ENCODE measurements around the gene PAK5. TPM values are rescaled to one million over a fixed set of nuclear protein-coding genes. Genes with fewer than 3 reads are reported as not detected.

The PAK5 gene
- total and polyA plus RNA-seq, 2 experiments from 2014 or later: 0.06 to 0.72 TPM

DNA sequence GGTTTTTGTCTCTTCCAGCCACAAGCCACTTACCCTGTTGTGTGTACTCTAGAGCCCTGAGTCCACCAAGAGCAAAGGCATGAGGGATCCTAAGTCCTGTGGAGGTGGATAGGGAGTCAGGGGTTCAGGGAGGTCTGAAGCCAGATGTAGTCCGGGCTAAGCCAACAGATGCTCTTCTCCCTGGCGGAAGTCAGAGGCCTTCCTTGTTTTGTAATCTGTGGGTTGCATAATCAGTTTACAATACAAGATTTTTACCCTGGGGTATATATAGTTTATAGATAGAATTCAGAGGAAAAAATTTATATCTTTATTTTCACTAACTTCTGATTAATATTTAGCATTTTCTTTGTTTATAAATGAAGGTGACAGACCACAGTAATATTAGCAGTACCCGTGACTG is 315.2 kb downstream of the PAK5 start:
- Histone ChIP-seq H3K27me3 (peaks cover 30% of the 10 kb centered on the region), H3K4me3 (no peak overlapping the region), H3K27ac (no peak overlapping the region), H3K4me1 (ENCODE audit: low read depth) (no peaks in the 10 kb centered on the region), H3K36me3 (no peaks in the 10 kb centered on the region), H3K9me3 (ENCODE audit: low read depth) (no peaks in the 10 kb centered on the region)
- TF ChIP-seq, protein P1, sequence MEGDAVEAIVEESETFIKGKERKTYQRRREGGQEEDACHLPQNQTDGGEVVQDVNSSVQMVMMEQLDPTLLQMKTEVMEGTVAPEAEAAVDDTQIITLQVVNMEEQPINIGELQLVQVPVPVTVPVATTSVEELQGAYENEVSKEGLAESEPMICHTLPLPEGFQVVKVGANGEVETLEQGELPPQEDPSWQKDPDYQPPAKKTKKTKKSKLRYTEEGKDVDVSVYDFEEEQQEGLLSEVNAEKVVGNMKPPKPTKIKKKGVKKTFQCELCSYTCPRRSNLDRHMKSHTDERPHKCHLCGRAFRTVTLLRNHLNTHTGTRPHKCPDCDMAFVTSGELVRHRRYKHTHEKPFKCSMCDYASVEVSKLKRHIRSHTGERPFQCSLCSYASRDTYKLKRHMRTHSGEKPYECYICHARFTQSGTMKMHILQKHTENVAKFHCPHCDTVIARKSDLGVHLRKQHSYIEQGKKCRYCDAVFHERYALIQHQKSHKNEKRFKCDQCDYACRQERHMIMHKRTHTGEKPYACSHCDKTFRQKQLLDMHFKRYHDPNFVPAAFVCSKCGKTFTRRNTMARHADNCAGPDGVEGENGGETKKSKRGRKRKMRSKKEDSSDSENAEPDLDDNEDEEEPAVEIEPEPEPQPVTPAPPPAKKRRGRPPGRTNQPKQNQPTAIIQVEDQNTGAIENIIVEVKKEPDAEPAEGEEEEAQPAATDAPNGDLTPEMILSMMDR (IDR thresholded peaks at IDR 0.05; ENCODE audit: low read depth, low read length): no peak
- DNase-seq (ENCODE audit: low read depth in 1 of 2, low spot score in 1 of 2): no peak

DNA sequence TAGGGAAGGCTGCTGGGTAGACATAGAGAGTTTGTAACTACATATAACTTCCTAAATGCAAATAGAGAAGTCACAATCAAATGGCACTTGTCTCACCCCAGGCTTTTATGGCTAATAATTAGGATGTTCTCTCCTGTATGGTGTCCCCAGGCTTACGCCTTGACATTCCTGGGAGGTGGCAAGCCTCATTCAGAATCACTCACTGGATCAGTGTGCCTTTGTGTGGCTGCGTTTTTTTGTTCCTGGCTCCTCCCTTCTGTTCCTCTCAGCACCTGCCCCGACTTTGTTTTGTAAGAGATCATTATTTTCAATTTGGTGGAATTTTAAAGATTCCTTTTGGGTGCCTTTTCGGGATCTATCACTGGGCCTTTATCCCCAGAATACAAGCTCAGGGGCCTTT is 318.8 kb downstream of the PAK5 start:
- Histone ChIP-seq H3K36me3 (no peaks in the 10 kb centered on the region), H3K27ac (no peak overlapping the region), H3K4me3 (no peak overlapping the region), H3K4me1 (ENCODE audit: low read depth) (peaks cover 11% of the 10 kb centered on the region), H3K27me3 (peaks cover 65% of the 10 kb centered on the region), H3K9me3 (ENCODE audit: low read depth) (no peaks in the 10 kb centered on the region)
- TF ChIP-seq, protein P1 (IDR thresholded peaks at IDR 0.05; ENCODE audit: low read depth, low read length): no peak
- no peak for DNase-seq (ENCODE audit: low read depth in 1 of 2, low spot score in 1 of 2)

DNA sequence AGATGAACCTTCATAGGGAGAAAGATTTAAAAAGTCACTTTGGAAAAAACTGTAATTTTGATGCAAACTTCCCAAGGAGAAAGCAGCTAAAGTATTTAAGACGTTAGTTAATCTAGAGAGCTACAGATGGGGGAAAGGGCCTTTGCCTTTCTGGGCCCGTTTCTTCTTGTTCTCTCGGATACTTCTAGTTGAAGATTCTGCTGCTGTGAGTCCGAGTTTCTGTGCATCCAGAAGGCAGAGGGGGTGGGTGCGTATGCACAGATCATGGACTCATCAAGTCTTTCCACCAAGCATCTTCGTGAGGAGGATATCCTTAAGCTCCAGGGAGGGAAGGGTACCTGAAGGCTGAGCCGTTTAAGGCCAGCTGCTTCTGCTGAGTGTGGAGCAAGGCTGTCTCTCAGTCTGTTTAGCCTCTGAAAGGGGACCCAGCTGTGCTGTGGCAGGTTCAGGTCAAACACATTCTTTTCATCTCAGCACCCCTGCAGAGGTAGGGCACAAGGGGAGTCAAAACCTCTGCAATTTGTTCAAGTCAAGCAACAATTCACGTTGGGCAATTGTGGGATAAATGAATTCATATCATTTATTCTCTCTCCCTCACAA is 320.2 kb downstream of the PAK5 start:
- TF ChIP-seq, protein P1 (IDR thresholded peaks at IDR 0.05; ENCODE audit: low read depth, low read length): no peak
- Histone ChIP-seq H3K4me1 (ENCODE audit: low read depth) (peaks cover 13% of the 10 kb centered on the region), H3K4me3 (no peak overlapping the region), H3K27ac (no peak overlapping the region), H3K36me3 (no peaks in the 10 kb centered on the region), H3K9me3 (ENCODE audit: low read depth) (no peaks in the 10 kb centered on the region), H3K27me3 (peaks cover 80% of the 10 kb centered on the region)
- no peak for DNase-seq (ENCODE audit: low read depth in 1 of 2, low spot score in 1 of 2)

DNA sequence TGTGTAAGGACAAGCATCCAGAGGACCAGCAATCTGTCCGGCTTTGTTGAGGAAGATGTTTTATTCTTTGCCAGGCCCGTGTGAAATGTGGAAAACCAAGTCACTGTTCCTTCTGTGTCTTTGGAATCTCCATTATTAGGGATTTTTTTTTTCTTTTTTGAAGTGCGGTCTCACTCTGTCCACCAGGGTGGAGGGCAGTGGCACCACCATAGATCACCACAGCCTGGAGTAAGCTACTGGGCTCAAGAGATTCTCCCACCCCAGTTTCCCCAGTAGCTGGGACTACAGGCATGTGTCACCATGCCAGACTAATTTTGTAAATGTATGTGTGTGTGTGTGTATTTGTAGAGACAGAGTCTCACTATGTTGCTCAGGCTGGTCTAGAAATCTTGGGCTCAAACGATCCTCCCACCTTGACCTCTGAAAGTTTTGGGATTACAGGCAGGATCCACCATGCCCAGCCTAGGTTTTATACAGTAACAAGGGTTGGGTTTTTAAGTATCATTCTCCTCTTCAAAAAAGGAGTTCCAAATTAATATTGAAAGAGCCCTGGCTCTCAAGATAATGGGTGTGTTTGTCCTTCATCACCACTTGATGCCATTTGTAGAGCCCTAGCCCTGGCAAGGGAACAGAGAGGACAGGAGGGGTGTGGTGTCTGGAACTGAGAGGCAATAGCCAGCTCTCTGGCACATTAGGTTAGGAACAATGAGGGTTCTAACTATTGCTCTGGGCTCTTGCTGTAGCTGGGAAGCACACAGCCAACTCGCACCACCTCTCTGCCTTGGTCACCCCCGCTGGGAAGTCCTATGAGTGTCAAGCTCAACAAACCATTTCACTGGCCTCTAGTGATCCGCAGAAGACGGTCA is 321.3 kb downstream of the PAK5 start:
- TF ChIP-seq, protein P1 (IDR thresholded peaks at IDR 0.05; ENCODE audit: low read depth, low read length): no peak
- Histone ChIP-seq H3K36me3 (no peaks in the 10 kb centered on the region), H3K4me3 (no peak overlapping the region), H3K27me3 (peaks cover 91% of the 10 kb centered on the region), H3K4me1 (ENCODE audit: low read depth) (peaks cover 13% of the 10 kb centered on the region), H3K9me3 (ENCODE audit: low read depth) (no peaks in the 10 kb centered on the region), H3K27ac (no peak overlapping the region)
- DNase-seq (ENCODE audit: low read depth in 1 of 2, low spot score in 1 of 2): no peak

DNA sequence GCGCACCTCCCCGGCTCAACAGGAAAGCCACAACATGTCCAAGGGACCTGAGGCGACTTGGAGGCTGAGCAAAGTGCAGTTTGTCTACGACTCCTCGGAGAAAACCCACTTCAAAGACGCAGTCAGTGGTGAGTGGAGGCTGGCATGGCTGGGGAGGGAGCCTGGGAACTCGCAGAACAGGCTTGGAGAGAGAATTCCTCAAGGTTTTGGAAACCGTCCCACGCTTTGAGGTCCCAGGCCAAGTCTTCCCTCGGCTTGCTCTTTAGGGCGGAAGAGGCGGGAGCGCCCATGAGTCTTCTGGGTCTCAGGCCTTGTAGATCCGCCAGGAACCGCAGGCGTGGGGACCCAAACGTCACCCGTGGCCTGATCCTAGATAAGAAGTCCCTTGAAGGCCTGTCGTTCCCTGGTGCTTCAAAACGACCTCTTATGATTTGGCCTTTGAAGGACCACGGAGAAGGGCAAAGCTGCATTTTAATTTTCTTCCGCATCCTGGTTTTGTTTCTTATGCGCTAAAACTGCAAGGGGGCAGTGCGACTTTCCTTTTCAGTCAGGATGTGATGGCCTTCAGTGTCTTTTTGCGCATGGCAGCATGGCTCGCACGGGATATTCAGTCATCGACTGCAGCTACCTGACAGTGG is 322.5 kb downstream of the PAK5 start:
- Histone ChIP-seq H3K36me3 (no peaks in the 10 kb centered on the region), H3K27ac (no peak overlapping the region), H3K9me3 (ENCODE audit: low read depth) (no peaks in the 10 kb centered on the region), H3K4me3 (peak overlapping the region; percentile 27), H3K4me1 (ENCODE audit: low read depth) (peaks cover 13% of the 10 kb centered on the region), H3K27me3 (peaks cover 100% of the 10 kb centered on the region)
- peak; percentile 20 to 41 for DNase-seq (ENCODE audit: low read depth in 1 of 2, low spot score in 1 of 2)
- TF ChIP-seq, protein P1 (IDR thresholded peaks at IDR 0.05; ENCODE audit: low read depth, low read length): no peak
